IMR-90 (cell line): Measurements from ENCODE around the gene IPO13. TPM values are rescaled to one million over a fixed set of nuclear protein-coding genes. Genes with fewer than 3 reads are reported as not detected.

ENCODE experiments used
- ATAC-seq: fragments of 200-7000 bp; cut with Tn5 transposase; 2 replicates; pipeline ENCODE4 v1.9.1; 2020; ENCODE audit warnings: low read depth, mild to moderate bottlenecking, moderate library complexity
- BruUV-seq: library from RNA; stranded (reverse); fragments of 400-500 nt; replicated peaks from 2 replicates; lab custom pipeline; 2021; lab: Mats Ljungman, UMichigan
- CTCF ChIA-PET: fragments of 300-600 bp; formaldehyde crosslinking; extraction: SDS; loops from one replicate; lab custom pipeline; 2021; ENCODE audit warnings: antibody characterized with exemption; lab: Yijun Ruan, JAX
- POLR2A ChIA-PET: fragments of 300-600 bp; sonication (Branson Sonifier 250); formaldehyde crosslinking; loops from one replicate; lab custom pipeline; 2022; ENCODE audit warnings: antibody characterized with exemption; ENCODE audit not compliant: unreplicated experiment; lab: Charles Lee
- DNase-seq: peaks from one replicate; pipeline ENCODE4 v3.0.0; 2013
- H2AFZ ChIP-seq: replicated peaks from 2 replicates; pipeline ENCODE3; 2013; ENCODE audit warnings: low read length, mild to moderate bottlenecking; ENCODE audit not compliant: poor library complexity
- H2AK5ac ChIP-seq: 2 replicates; pipeline ENCODE4 v1.6.1; 2013; ENCODE audit warnings: low read depth, low read length, inconsistent platforms
- H2AK9ac ChIP-seq: replicated peaks from 2 replicates; pipeline ENCODE3; 2013; ENCODE audit warnings: mild to moderate bottlenecking, low read depth, low read length, moderate library complexity; ENCODE audit not compliant: poor library complexity
- H2BK120ac ChIP-seq: 2 replicates; pipeline ENCODE4 v1.6.1; 2013; ENCODE audit warnings: low read depth, low read length, inconsistent platforms
- H2BK15ac ChIP-seq: 3 replicates; pipeline ENCODE4 v1.6.1; 2013; ENCODE audit warnings: low read depth, low read length, inconsistent platforms
- H2BK20ac ChIP-seq: 2 replicates; pipeline ENCODE4 v1.6.1; 2013; ENCODE audit warnings: low read depth, mild to moderate bottlenecking, inconsistent platforms, low read length, moderate library complexity
- H2BK5ac ChIP-seq: 2 replicates; pipeline ENCODE4 v1.6.1; 2013; ENCODE audit warnings: mild to moderate bottlenecking, low read depth, low read length, inconsistent platforms; ENCODE audit not compliant: poor library complexity, severe bottlenecking
- H3K14ac ChIP-seq: replicated peaks from 2 replicates; pipeline ENCODE4 v1.6.1; 2013; ENCODE audit warnings: low read depth, low read length, inconsistent platforms
- H3K18ac ChIP-seq: 2 replicates; pipeline ENCODE4 v1.6.1; 2013; ENCODE audit warnings: low read depth, low read length, control low read depth
- H3K23ac ChIP-seq: 2 replicates; pipeline ENCODE4 v1.6.1; 2013; ENCODE audit warnings: low read depth, low read length, inconsistent platforms
- H3K27ac ChIP-seq: 2 replicates; pipeline ENCODE4 v1.5.1; 2013; ENCODE audit warnings: mild to moderate bottlenecking, control low read depth, low read length; ENCODE audit not compliant: insufficient read depth
- H3K27me3 ChIP-seq: 2 replicates; pipeline ENCODE4 v1.6.1; 2013; ENCODE audit warnings: low read length; ENCODE audit not compliant: control insufficient read depth, insufficient read depth
- H3K36me3 ChIP-seq: 2 replicates; pipeline ENCODE4 v1.6.1; 2013; ENCODE audit warnings: low read length, mixed read lengths; ENCODE audit not compliant: control insufficient read depth, insufficient read depth
- H3K4ac ChIP-seq: 2 replicates; pipeline ENCODE4 v1.6.1; 2013; ENCODE audit warnings: low read depth, low read length, inconsistent platforms
- H3K4me1 ChIP-seq: 2 replicates; pipeline ENCODE4 v1.6.1; 2013; ENCODE audit warnings: low read length, mixed read lengths; ENCODE audit not compliant: control insufficient read depth, insufficient read depth
- H3K4me2 ChIP-seq: 2 replicates; pipeline ENCODE4 v1.6.1; 2013; ENCODE audit warnings: low read depth, mild to moderate bottlenecking, control low read depth, low read length, moderate library complexity
- H3K4me3 ChIP-seq: 2 replicates; pipeline ENCODE4 v1.5.1; 2013; ENCODE audit warnings: low read depth, mild to moderate bottlenecking, control low read depth, low read length, moderate library complexity; ENCODE audit not compliant: insufficient read depth
- H3K56ac ChIP-seq: 2 replicates; pipeline ENCODE4 v1.6.1; 2013; ENCODE audit warnings: low read length, inconsistent platforms; ENCODE audit not compliant: insufficient read depth; ENCODE audit errors: extremely low read depth
- H3K79me1 ChIP-seq, 2 experiments: 2 replicates each; pipeline ENCODE4 v1.6.1; 2013; ENCODE audit warnings: low read length in 2 of 2, inconsistent platforms in 1 of 2, low read depth in 1 of 2
- H3K9ac ChIP-seq: 2 replicates; pipeline ENCODE4 v1.6.1; 2013; ENCODE audit warnings: low read depth, low read length, control low read depth
- H3K9me1 ChIP-seq: 2 replicates; pipeline ENCODE4 v1.6.1; 2013; ENCODE audit warnings: low read length, inconsistent platforms; ENCODE audit not compliant: insufficient read depth
- H3K9me3 ChIP-seq: 2 replicates; pipeline ENCODE4 v1.6.1; 2013; ENCODE audit warnings: low read length; ENCODE audit not compliant: control insufficient read depth, insufficient read depth
- H4K20me1 ChIP-seq: 2 replicates; pipeline ENCODE4 v1.6.1; 2013; ENCODE audit warnings: low read length, inconsistent platforms; ENCODE audit not compliant: insufficient read depth
- H4K5ac ChIP-seq: 2 replicates; pipeline ENCODE4 v1.6.1; 2013; ENCODE audit warnings: mild to moderate bottlenecking, low read depth, low read length, control low read depth
- H4K8ac ChIP-seq, 2 experiments: 2 replicates each; pipeline ENCODE4 v1.6.1; 2013; ENCODE audit warnings: low read depth in 2 of 2, low read length in 2 of 2, control low read depth in 1 of 2, inconsistent platforms in 1 of 2
- H4K91ac ChIP-seq: 2 replicates; pipeline ENCODE4 v1.6.1; 2013; ENCODE audit warnings: low read depth, low read length, inconsistent platforms; ENCODE audit not compliant: insufficient read depth
- BHLHE40 ChIP-seq: fragments of 150-350 bp; IDR thresholded peaks from 2 replicates; pipeline ENCODE4 v1.6.1; 2016; ENCODE audit warnings: mild to moderate bottlenecking, low read depth, low read length
- CEBPB ChIP-seq: IDR thresholded peaks from 2 replicates; pipeline ENCODE4 v1.6.1; 2012; ENCODE audit warnings: low read depth, low read length, improper control_type of control experiment
- CHD1 ChIP-seq: IDR thresholded peaks from 2 replicates; pipeline ENCODE4 v1.6.1; 2012; ENCODE audit warnings: low read depth, low read length, improper control_type of control experiment
- FOS ChIP-seq: fragments of 150-350 bp; IDR thresholded peaks from 2 replicates; pipeline ENCODE4 v1.6.1; 2016; ENCODE audit warnings: low read depth, low read length
- MAFK ChIP-seq: IDR thresholded peaks from 2 replicates; pipeline ENCODE4 v1.6.1; 2012; ENCODE audit warnings: low read depth, low read length, improper control_type of control experiment
- MAZ ChIP-seq: IDR thresholded peaks from 2 replicates; pipeline ENCODE4 v1.6.1; 2012; ENCODE audit warnings: low read depth, mild to moderate bottlenecking, low read length, improper control_type of control experiment, moderate library complexity, borderline replicate concordance
- MXI1 ChIP-seq: IDR thresholded peaks from 2 replicates; pipeline ENCODE4 v1.6.1; 2012; ENCODE audit warnings: low read depth, mild to moderate bottlenecking, low read length, moderate library complexity, borderline replicate concordance
- NFE2L2 ChIP-seq: fragments of 150-350 bp; IDR thresholded peaks from 2 replicates; pipeline ENCODE4 v1.6.1; 2016; ENCODE audit warnings: low read depth, mild to moderate bottlenecking, low read length
- POLR2A ChIP-seq: IDR thresholded peaks from 2 replicates; pipeline ENCODE4 v1.6.1; 2012; ENCODE audit warnings: mild to moderate bottlenecking, low read depth, low read length
- RAD21 ChIP-seq: IDR thresholded peaks from 2 replicates; pipeline ENCODE4 v1.6.1; 2012; ENCODE audit warnings: low read length, improper control_type of control experiment
- RCOR1 ChIP-seq: IDR thresholded peaks from 2 replicates; pipeline ENCODE4 v1.6.1; 2012; ENCODE audit warnings: mild to moderate bottlenecking, low read length, improper control_type of control experiment; ENCODE audit not compliant: insufficient replicate concordance
- RFX5 ChIP-seq: IDR thresholded peaks from 2 replicates; pipeline ENCODE4 v1.8.0; 2012; ENCODE audit warnings: low read depth, mild to moderate bottlenecking, low read length, moderate library complexity
- SMC3 ChIP-seq: fragments of 150-350 bp; IDR thresholded peaks from 2 replicates; pipeline ENCODE4 v1.6.1; 2016; ENCODE audit warnings: low read depth, mild to moderate bottlenecking, antibody characterized with exemption, low read length, moderate library complexity
- WGBS, 2 experiments: methylation state at CpG; one replicate each; pipeline versions ENCODE4 v1.1.5 to v1.1.7; 2013; ENCODE audit warnings: missing lambda C conversion rate in 2 of 2; ENCODE audit not compliant: insufficient read length in 1 of 2; ENCODE audit errors: extremely low coverage in 2 of 2; 5-methylcytosine and 5-hydroxymethylcytosine counted together
- dilution Hi-C: fragments of 300-500 bp; cut with HindIII; formaldehyde crosslinking; loops from one replicate; pipeline ENCODE4 v1.14.3; 2018; ENCODE audit warnings: low sequenced_read_pairs; ENCODE audit not compliant: unreplicated experiment
- in situ Hi-C: fragments of 300-500 bp; cut with MboI; formaldehyde crosslinking; loops from 3 replicates; pipeline ENCODE4 v1.14.3; 2019; ENCODE audit warnings: low sequenced_read_pairs, inconsistent platforms, mixed read lengths
- intact Hi-C: fragments of 100-400 bp; cut with micrococcal nuclease; formaldehyde crosslinking; loops from 2 replicates; pipeline ENCODE4 v1.10.0; 2022
- polyA plus RNA-seq, 3 experiments: library from polyadenylated mRNA; depleted of rRNA; stranded (reverse); fragments of >200 nt; gene quantifications; 2 replicates each; pipeline ENCODE4 v1.2.3, GENCODE V29; 2012; ENCODE audit warnings: low replicate concordance in 1 of 3
- total RNA-seq: library from RNA; depleted of rRNA; stranded (reverse); fragments of >200 nt; gene quantifications from 2 replicates; pipeline ENCODE4 v1.2.3, GENCODE V29; 2012
- TF ChIP-seq, protein P1 (sequence below): fragments of 150-350 bp; IDR thresholded peaks from 2 replicates; pipeline ENCODE4 v1.6.1; 2017; ENCODE audit warnings: mild to moderate bottlenecking, antibody characterized with exemption, low read length, low read depth
- TF ChIP-seq, protein P2 (sequence below): fragments of 150-350 bp; IDR thresholded peaks from 2 replicates; pipeline ENCODE4 v1.6.1; 2016; ENCODE audit warnings: low read depth, mild to moderate bottlenecking, low read length, moderate library complexity, borderline replicate concordance
- TF ChIP-seq, protein P3 (sequence below): conservative IDR thresholded peaks from 2 replicates; pipeline ENCODE4 v1.5.1; 2012; ENCODE audit warnings: mild to moderate bottlenecking, low read depth, low read length, improper control_type of control experiment

The IPO13 gene
- total and polyA plus RNA-seq, 2 of the 4 experiments (the other 2 are of a cell fraction) = 15.2 to 18.7 TPM

DNA sequence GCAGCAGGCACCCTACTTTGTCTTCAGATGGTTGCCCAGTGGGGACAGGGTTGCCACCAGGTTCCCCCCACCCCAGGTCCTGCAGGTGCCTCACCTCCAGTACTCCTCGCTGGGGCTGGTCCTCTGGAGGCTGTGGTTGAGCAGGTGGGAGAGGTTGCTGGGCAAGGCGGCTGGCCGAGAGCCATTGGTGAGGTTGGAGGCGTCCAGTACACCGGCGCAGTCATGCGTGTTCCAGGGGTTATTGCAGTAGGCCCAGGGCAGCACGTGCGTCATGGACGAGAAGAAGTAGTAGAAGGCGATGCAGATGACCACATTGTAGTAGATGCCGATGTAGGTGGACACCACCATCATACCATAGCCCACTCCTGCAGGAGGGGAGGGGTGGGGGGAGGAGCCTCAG lies 61.5 kb downstream of the IPO13 start:
- H3K9me3 ChIP-seq = no peaks in the 10 kb centered on the region
- ATAC-seq = no peak

More for the DNA sequence above, 61.5 kb downstream of the IPO13 start:
- Histone ChIP-seq H2BK5ac (no peak overlapping the region), H3K4me2 (no peak overlapping the region), H4K5ac (no peak overlapping the region), H3K56ac (no peak overlapping the region), H4K91ac (no peak overlapping the region), H3K14ac (no peak overlapping the region), H4K8ac (no peak overlapping the region), H3K27ac (no peak overlapping the region), H3K9me1 (no peaks in the 10 kb centered on the region), H3K4ac (no peak overlapping the region), H3K27me3 (no peaks in the 10 kb centered on the region), H3K4me3 (no peak overlapping the region), H2BK120ac (no peak overlapping the region), H3K9ac (no peak overlapping the region), H3K18ac (no peak overlapping the region), H2AK9ac (no peak overlapping the region), H2BK20ac (no peak overlapping the region), H2BK15ac (no peak overlapping the region), H2AK5ac (no peak overlapping the region), H4K20me1 (no peaks in the 10 kb centered on the region), H3K79me1 (no peaks in the 10 kb centered on the region), H3K36me3 (peaks cover 5% of the 10 kb centered on the region; the same call in 1 of the 2 replicates), H2AFZ (no peak overlapping the region), H3K4me1 (no peaks in the 10 kb centered on the region; the same call in 1 of the 2 replicates), H3K23ac (no peak overlapping the region)
- DNase-seq = no peak
- no TSS peak for BruUV-seq
- in situ Hi-C loops = loop anchor here (5.0 kb wide), 1 partner anchor 39 kb away; no protein-coding TSS in a partner anchor
- dilution Hi-C loops = no loop called here
- intact Hi-C loops = loop anchor here (5.0 to 10.0 kb wide), 3 partner anchors 209 to 589 kb away; no protein-coding TSS in a partner anchor
- TF ChIP-seq, protein P1, sequence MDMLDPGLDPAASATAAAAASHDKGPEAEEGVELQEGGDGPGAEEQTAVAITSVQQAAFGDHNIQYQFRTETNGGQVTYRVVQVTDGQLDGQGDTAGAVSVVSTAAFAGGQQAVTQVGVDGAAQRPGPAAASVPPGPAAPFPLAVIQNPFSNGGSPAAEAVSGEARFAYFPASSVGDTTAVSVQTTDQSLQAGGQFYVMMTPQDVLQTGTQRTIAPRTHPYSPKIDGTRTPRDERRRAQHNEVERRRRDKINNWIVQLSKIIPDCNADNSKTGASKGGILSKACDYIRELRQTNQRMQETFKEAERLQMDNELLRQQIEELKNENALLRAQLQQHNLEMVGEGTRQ = no peak
- no peak for TF ChIP-seq RCOR1
- no peak for TF ChIP-seq CHD1
- TF ChIP-seq SMC3 = no peak
- TF ChIP-seq RAD21 = no peak
- no peak for TF ChIP-seq NFE2L2
- TF ChIP-seq BHLHE40 = no peak
- TF ChIP-seq MAFK = no peak
- TF ChIP-seq, protein P2, sequence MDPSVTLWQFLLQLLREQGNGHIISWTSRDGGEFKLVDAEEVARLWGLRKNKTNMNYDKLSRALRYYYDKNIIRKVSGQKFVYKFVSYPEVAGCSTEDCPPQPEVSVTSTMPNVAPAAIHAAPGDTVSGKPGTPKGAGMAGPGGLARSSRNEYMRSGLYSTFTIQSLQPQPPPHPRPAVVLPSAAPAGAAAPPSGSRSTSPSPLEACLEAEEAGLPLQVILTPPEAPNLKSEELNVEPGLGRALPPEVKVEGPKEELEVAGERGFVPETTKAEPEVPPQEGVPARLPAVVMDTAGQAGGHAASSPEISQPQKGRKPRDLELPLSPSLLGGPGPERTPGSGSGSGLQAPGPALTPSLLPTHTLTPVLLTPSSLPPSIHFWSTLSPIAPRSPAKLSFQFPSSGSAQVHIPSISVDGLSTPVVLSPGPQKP = no peak
- TF ChIP-seq CEBPB = no peak
- TF ChIP-seq POLR2A = no peak
- TF ChIP-seq, protein P3, sequence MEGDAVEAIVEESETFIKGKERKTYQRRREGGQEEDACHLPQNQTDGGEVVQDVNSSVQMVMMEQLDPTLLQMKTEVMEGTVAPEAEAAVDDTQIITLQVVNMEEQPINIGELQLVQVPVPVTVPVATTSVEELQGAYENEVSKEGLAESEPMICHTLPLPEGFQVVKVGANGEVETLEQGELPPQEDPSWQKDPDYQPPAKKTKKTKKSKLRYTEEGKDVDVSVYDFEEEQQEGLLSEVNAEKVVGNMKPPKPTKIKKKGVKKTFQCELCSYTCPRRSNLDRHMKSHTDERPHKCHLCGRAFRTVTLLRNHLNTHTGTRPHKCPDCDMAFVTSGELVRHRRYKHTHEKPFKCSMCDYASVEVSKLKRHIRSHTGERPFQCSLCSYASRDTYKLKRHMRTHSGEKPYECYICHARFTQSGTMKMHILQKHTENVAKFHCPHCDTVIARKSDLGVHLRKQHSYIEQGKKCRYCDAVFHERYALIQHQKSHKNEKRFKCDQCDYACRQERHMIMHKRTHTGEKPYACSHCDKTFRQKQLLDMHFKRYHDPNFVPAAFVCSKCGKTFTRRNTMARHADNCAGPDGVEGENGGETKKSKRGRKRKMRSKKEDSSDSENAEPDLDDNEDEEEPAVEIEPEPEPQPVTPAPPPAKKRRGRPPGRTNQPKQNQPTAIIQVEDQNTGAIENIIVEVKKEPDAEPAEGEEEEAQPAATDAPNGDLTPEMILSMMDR = no peak
- no peak for TF ChIP-seq MAZ
- no peak for TF ChIP-seq RFX5
- no peak for TF ChIP-seq FOS
- no peak for TF ChIP-seq MXI1
- ChIA-PET POLR2A (no interaction called here), CTCF (no interaction called here)
- WGBS, 2 experiments = no CpG with 5 or more reads among the region's 12 CpGs
